H1 (cell line): ENCODE measurements around the gene LDLRAD1.

Experiments
- BRCA1 ChIP-seq: IDR thresholded peaks from 2 replicates; pipeline ENCODE4 v1.6.1; 2012; ENCODE audit warnings: low read depth, low read length, improper control_type of control experiment
- EP300 ChIP-seq, 2 experiments: IDR thresholded peaks; 1 replicate in 1 of 2; 2 replicates in 1 of 2; pipeline ENCODE4 v1.6.1; 2011 to 2012; ENCODE audit warnings: low read depth in 2 of 2, low read length in 2 of 2, mild to moderate bottlenecking in 2 of 2, borderline replicate concordance in 1 of 2, inconsistent platforms in 1 of 2, moderate library complexity in 1 of 2
- EZH2 ChIP-seq: fragments of 200-600 bp; sonication (generic); IDR thresholded peaks from 2 replicates; pipeline ENCODE4 v1.7.1; 2012; ENCODE audit warnings: low read depth, mild to moderate bottlenecking, moderate library complexity, low read length, inconsistent platforms; ENCODE audit not compliant: severe bottlenecking
- HDAC2 ChIP-seq, 2 experiments: fragments of 300-600 bp in 1 of 2; sonication (generic) in 1 of 2; IDR thresholded peaks; 2 replicates each; pipeline ENCODE4 v1.6.1; 2011 to 2012; ENCODE audit warnings: low read depth in 2 of 2, low read length in 2 of 2, mild to moderate bottlenecking in 2 of 2, moderate library complexity in 2 of 2, borderline replicate concordance in 1 of 2, inconsistent platforms in 1 of 2
- NRF1 ChIP-seq: IDR thresholded peaks from 2 replicates; pipeline ENCODE4 v1.6.1; 2011; ENCODE audit warnings: mild to moderate bottlenecking, low read depth, low read length, improper control_type of control experiment
- POLR2A ChIP-seq, 2 experiments: IDR thresholded peaks; 1 replicate in 1 of 2; 2 replicates in 1 of 2; pipeline ENCODE4 v1.6.1; 2011; ENCODE audit warnings: low read depth in 2 of 2, low read length in 2 of 2, mild to moderate bottlenecking in 2 of 2; ENCODE audit errors: control extremely low read depth in 1 of 2
- RFX5 ChIP-seq: IDR thresholded peaks from 2 replicates; pipeline ENCODE4 v1.6.1; 2011; ENCODE audit warnings: low read depth, low read length, improper control_type of control experiment, borderline replicate concordance
- SIRT6 ChIP-seq: IDR thresholded peaks from one replicate; pipeline ENCODE4 v1.7.1; 2012; ENCODE audit warnings: low read length, inconsistent platforms
- TBP ChIP-seq: IDR thresholded peaks from 2 replicates; pipeline ENCODE4 v1.6.1; 2011; ENCODE audit warnings: low read depth, low read length, improper control_type of control experiment
- TCF12 ChIP-seq: IDR thresholded peaks from 2 replicates; pipeline ENCODE4 v1.6.1; 2011; ENCODE audit warnings: low read depth, mild to moderate bottlenecking, low read length
- TF ChIP-seq, protein P1 (sequence below), 3 experiments: IDR thresholded peaks; 1 replicate in 2 of 3; 2 replicates in 1 of 3; pipeline versions ENCODE4 v1.5.1 to v1.6.1; 2011; ENCODE audit warnings: low read length in 3 of 3, mild to moderate bottlenecking in 3 of 3, inconsistent platforms in 2 of 3, low read depth in 1 of 3, moderate library complexity in 1 of 3; ENCODE audit not compliant: insufficient read depth in 1 of 3; ENCODE audit errors: control extremely low read depth in 1 of 3
- TF ChIP-seq, protein P2 (sequence below): IDR thresholded peaks from 2 replicates; pipeline ENCODE4 v1.6.1; 2012; ENCODE audit warnings: inconsistent platforms

DNA sequence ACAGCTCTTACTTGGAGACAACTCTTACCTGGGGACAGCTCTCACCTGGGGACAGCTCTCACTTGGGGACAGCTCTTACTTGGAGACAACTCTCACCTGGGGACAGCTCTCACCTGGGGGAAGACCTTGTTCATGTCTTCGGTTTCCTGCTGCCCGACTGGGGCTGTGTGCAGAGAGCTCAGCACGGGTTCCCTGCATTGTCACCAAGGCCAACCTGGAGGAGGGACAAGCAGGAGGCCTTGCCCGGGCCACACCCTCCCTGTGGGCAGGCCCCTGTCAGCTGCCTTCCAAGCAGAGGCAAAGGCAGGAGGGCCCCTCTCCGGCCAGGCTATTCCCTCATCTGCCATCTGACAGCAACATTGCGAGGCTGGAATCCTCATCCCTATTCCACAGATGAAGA, at the start of gene LDLRAD1:
- TF ChIP-seq, protein P1, sequence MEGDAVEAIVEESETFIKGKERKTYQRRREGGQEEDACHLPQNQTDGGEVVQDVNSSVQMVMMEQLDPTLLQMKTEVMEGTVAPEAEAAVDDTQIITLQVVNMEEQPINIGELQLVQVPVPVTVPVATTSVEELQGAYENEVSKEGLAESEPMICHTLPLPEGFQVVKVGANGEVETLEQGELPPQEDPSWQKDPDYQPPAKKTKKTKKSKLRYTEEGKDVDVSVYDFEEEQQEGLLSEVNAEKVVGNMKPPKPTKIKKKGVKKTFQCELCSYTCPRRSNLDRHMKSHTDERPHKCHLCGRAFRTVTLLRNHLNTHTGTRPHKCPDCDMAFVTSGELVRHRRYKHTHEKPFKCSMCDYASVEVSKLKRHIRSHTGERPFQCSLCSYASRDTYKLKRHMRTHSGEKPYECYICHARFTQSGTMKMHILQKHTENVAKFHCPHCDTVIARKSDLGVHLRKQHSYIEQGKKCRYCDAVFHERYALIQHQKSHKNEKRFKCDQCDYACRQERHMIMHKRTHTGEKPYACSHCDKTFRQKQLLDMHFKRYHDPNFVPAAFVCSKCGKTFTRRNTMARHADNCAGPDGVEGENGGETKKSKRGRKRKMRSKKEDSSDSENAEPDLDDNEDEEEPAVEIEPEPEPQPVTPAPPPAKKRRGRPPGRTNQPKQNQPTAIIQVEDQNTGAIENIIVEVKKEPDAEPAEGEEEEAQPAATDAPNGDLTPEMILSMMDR (IDR thresholded peaks at IDR 0.05; ENCODE audit: control extremely low read depth in 1 of 3, insufficient read depth in 1 of 3, low read depth in 1 of 3, low read length in 3 of 3): no peak
- no peak for TF ChIP-seq EZH2
- no peak for TF ChIP-seq HDAC2 (IDR thresholded peaks at IDR 0.05; ENCODE audit: borderline replicate concordance in 1 of 2, low read depth in 2 of 2, low read length in 2 of 2)
- TF ChIP-seq, protein P2, sequence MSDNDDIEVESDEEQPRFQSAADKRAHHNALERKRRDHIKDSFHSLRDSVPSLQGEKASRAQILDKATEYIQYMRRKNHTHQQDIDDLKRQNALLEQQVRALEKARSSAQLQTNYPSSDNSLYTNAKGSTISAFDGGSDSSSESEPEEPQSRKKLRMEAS: no peak
- TF ChIP-seq TCF12: no peak
- no peak for TF ChIP-seq BRCA1
- no peak for TF ChIP-seq POLR2A (IDR thresholded peaks at IDR 0.05; ENCODE audit: control extremely low read depth in 1 of 2, low read depth in 2 of 2, low read length in 2 of 2)
- TF ChIP-seq RFX5: no peak
- no peak for TF ChIP-seq EP300 (IDR thresholded peaks at IDR 0.05; ENCODE audit: borderline replicate concordance in 1 of 2, low read depth in 2 of 2, low read length in 2 of 2)
- no peak for TF ChIP-seq SIRT6
- TF ChIP-seq NRF1: no peak
- no peak for TF ChIP-seq TBP
